Subcutaneous abdominal adipose tissue (tissue), 5 donors: Measurements from ENCODE around the gene ASTN2.

Experiments
- H3K27ac ChIP-seq: one replicate; pipeline ENCODE4 v1.7.0; 2013; ENCODE audit warnings: low read depth, mild to moderate bottlenecking, inconsistent platforms, low read length, moderate library complexity
- H3K27me3 ChIP-seq, 5 donors: one replicate each; pipeline ENCODE4 v1.7.0; 2013; ENCODE audit warnings: low read length in 5 of 5, inconsistent platforms in 1 of 5; ENCODE audit not compliant: control insufficient read depth in 5 of 5, insufficient read depth in 4 of 5
- H3K36me3 ChIP-seq, 5 donors: one replicate each; pipeline ENCODE4 v1.7.0; 2013; ENCODE audit warnings: low read length in 5 of 5; ENCODE audit not compliant: control insufficient read depth in 5 of 5, insufficient read depth in 5 of 5
- H3K4me1 ChIP-seq, 5 donors: one replicate each; pipeline ENCODE4 v1.7.0; 2013; ENCODE audit warnings: low read length in 5 of 5, mild to moderate bottlenecking in 3 of 5, moderate library complexity in 1 of 5; ENCODE audit not compliant: control insufficient read depth in 5 of 5, insufficient read depth in 5 of 5
- H3K4me3 ChIP-seq, 5 donors: one replicate each; pipeline ENCODE4 v1.7.0; 2013; ENCODE audit warnings: low read length in 5 of 5, low read depth in 1 of 5
- H3K9ac ChIP-seq, 5 donors: one replicate each; pipeline ENCODE4 v1.7.0; 2013; ENCODE audit warnings: low read length in 5 of 5, mild to moderate bottlenecking in 4 of 5, moderate library complexity in 3 of 5
- H3K9me3 ChIP-seq, 5 donors: one replicate each; pipeline ENCODE4 v1.7.0; 2013; ENCODE audit warnings: low read length in 5 of 5; ENCODE audit not compliant: control insufficient read depth in 5 of 5
- donor health status: healthy.
- donor health status: healthy.
- donor health status: healthy.
- donor health status: healthy.
- donor health status: healthy.

ASTN2 gene

DNA sequence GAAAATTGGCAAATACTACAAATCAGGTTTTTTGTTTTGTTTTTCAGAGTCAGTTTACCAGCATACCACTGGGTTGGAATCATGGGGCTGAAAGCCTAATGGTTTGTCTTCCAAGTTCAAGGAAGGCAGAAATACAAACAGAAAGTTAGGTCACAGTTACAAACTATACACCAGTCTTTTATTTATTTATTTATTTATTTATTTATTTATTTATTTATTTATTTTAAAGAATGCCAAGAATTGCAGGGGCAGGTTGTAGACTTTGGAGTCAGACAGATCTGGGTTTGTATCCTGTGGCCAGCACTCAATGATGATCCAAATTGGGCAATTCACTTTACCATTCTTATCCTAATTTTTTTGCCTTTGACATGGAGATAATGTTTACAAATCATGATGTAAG is 353.9 kb downstream of the ASTN2 start:
- Histone ChIP-seq H3K27ac (no peak overlapping the region), H3K9me3 (no peaks in the 10 kb centered on the region), H3K27me3 (no peaks in the 10 kb centered on the region), H3K9ac (no peak overlapping the region), H3K4me1 (no peaks in the 10 kb centered on the region), H3K4me3 (no peak overlapping the region), H3K36me3 (no peaks in the 10 kb centered on the region)

DNA sequence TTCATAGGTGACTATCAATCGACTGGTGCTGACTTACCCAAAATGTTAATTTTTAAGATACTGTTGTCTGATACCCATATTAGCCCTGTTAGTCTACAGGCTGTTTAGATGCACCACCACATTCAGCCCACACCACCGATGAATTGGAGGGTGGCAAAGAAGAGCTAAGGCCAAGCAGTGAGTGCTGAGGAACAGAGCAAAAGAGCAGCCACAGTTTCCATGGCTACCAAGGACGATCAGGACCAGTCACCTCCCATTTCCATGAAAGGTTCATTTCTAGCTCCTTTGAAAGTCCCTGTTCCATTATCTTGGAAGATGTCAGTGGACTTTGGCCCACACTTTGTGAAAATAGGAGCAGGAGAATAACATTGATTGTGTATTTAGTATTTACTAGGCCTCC is 364.9 kb downstream of the ASTN2 start:
- no peaks in the 10 kb centered on the region for H3K4me1 ChIP-seq
- no peak overlapping the region for H3K4me3 ChIP-seq
- no peaks in the 10 kb centered on the region for H3K27me3 ChIP-seq
- H3K27ac ChIP-seq, result no peak overlapping the region
- H3K36me3 ChIP-seq, result no peaks in the 10 kb centered on the region
- no peak overlapping the region for H3K9ac ChIP-seq
- no peaks in the 10 kb centered on the region for H3K9me3 ChIP-seq

GRCh38 chr9:117046666-117047327 is 368.1 kb downstream of the ASTN2 start:
- Histone ChIP-seq H3K27me3 (no peaks in the 10 kb centered on the region), H3K9ac (no peak overlapping the region)

DNA sequence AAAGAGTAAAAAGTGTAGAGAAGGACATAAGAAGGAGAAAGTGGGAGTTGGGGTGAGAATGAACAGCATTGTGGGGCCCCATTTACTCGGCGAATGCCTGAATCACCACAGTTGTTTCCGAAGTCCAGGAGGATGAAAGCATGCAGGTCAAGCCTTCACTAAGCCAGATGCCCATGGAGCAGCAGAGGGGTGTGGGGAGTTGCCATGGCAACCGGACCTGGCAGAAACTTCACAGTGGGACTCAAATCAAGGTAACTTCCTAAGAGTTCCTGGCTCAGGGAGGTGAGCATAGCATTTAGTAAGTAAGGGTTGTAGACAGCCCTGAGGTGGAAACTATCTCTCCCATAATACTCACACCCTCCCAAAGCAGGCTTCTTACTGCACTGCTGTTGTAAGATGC is 370.6 kb downstream of the ASTN2 start:
- Histone ChIP-seq H3K4me1 (no peaks in the 10 kb centered on the region), H3K9ac (no peak overlapping the region), H3K4me3 (no peak overlapping the region), H3K27ac (no peak overlapping the region), H3K9me3 (no peaks in the 10 kb centered on the region), H3K36me3 (no peaks in the 10 kb centered on the region), H3K27me3 (no peaks in the 10 kb centered on the region)

More at GRCh38 chr9:117046666-117047327, 368.1 kb downstream of the ASTN2 start:
- H3K36me3 ChIP-seq, result no peaks in the 10 kb centered on the region
- no peak overlapping the region for H3K27ac ChIP-seq
- H3K9me3 ChIP-seq, result no peaks in the 10 kb centered on the region
- H3K4me1 ChIP-seq, result no peaks in the 10 kb centered on the region
- H3K4me3 ChIP-seq, result no peak overlapping the region

DNA sequence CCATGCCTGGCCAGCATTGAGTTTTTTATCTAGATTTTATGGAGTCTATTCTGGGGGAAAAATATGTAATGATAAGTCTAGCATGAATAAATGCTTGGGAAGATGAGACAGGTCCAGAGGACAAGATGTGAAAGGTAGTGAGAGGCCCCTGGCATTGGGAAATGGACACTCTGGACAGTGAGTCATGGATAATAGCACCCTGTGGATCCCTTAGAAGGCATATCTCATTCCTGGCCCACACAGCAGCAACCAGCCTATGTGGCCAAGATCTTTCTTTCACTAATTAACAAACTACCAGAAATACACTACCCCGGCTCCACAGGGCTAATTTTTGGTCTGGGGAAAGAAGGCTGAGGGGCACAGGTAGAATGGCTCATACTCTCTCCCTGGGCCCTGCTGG is 371.7 kb downstream of the ASTN2 start:
- H3K27ac ChIP-seq, result no peak overlapping the region
- no peak overlapping the region for H3K9ac ChIP-seq
- H3K9me3 ChIP-seq, result no peaks in the 10 kb centered on the region
- H3K4me3 ChIP-seq, result no peak overlapping the region
- H3K36me3 ChIP-seq, result no peaks in the 10 kb centered on the region
- H3K4me1 ChIP-seq, result no peaks in the 10 kb centered on the region
- no peaks in the 10 kb centered on the region for H3K27me3 ChIP-seq

GRCh38 chr9:117035546-117035945 is 379.3 kb downstream of the ASTN2 start:
- Histone ChIP-seq H3K27ac (no peak overlapping the region), H3K9me3 (no peaks in the 10 kb centered on the region), H3K4me1 (no peaks in the 10 kb centered on the region), H3K36me3 (no peaks in the 10 kb centered on the region), H3K4me3 (no peak overlapping the region), H3K27me3 (no peaks in the 10 kb centered on the region), H3K9ac (no peak overlapping the region)

GRCh38 chr9:117034866-117035265 is 380.0 kb downstream of the ASTN2 start:
- no peaks in the 10 kb centered on the region for H3K27me3 ChIP-seq
- no peaks in the 10 kb centered on the region for H3K4me1 ChIP-seq
- H3K27ac ChIP-seq, result no peak overlapping the region
- no peaks in the 10 kb centered on the region for H3K9me3 ChIP-seq
- no peak overlapping the region for H3K4me3 ChIP-seq
- H3K36me3 ChIP-seq, result no peaks in the 10 kb centered on the region
- no peak overlapping the region for H3K9ac ChIP-seq

DNA sequence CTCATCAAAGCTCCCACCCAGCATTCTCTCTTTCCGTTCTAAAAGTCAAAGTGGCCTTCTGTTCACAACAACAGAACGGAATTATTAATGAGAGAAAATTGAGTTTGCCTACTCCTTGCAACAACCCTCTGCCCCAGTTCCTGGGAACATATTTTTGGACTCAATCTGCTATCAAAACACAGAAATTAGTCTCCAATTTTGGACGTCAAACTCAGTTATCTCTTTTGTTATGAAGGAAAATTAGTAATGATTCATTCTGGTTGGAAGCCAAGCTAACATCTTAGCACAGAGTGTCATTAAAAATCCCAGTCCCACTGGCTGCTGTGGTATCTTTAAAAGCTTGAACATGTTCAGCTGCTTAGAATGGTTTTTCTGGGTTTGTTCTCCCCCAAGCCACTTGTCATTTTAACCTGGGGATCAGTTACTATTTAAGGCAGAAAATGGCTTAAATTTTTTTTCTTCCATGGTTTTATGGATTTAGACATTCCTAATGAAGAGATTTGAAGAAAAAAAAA is 384.5 kb downstream of the ASTN2 start:
- H3K4me1 ChIP-seq, result no peaks in the 10 kb centered on the region
- no peak overlapping the region for H3K27ac ChIP-seq
- H3K36me3 ChIP-seq, result no peaks in the 10 kb centered on the region
- no peaks in the 10 kb centered on the region for H3K9me3 ChIP-seq
- no peak overlapping the region for H3K9ac ChIP-seq
- no peak overlapping the region for H3K4me3 ChIP-seq
- no peaks in the 10 kb centered on the region for H3K27me3 ChIP-seq

GRCh38 chr9:117029341-117029740 is 385.5 kb downstream of the ASTN2 start:
- Histone ChIP-seq H3K27ac (no peak overlapping the region), H3K4me3 (no peak overlapping the region), H3K4me1 (no peaks in the 10 kb centered on the region), H3K9ac (no peak overlapping the region), H3K9me3 (no peaks in the 10 kb centered on the region), H3K36me3 (no peaks in the 10 kb centered on the region), H3K27me3 (no peaks in the 10 kb centered on the region)

DNA sequence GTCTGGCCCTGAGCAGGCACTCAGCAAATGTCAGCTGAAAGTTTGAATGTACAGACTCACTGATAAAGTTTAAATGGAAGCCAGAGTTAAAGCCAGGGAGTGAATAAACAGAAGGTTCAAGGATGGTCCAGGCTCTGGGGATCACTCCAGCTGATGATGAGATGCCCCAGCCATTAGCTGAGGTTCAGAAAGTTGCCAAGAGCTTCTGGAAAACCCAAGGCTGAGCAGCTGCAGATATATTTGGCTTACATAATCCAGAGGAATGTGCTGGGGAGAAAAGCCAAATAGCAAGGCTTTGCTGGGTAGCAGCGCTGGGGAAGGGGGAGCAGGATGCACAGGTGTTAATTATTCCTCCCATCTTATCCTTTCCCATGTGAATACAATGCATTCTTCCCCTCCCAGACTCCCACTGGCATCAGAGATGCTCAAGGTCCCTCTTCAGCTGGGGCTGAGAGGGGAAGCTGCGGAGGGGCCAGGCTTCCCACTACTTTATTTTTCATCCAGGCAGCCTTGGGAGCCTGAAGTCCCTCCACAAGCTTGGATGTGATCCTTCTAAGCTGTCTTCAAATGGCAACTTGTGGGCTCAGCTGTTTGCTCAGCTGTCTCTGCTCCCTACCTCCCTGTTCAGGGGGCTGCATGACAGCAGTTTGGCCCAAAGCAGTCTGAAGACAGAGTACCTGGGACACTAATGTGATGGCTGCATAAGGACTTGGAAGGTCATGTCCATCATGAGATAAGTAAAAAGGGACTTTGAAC is 386.6 kb downstream of the ASTN2 start:
- Histone ChIP-seq H3K27ac (no peak overlapping the region), H3K9ac (no peak overlapping the region), H3K36me3 (no peaks in the 10 kb centered on the region), H3K4me3 (no peak overlapping the region), H3K27me3 (no peaks in the 10 kb centered on the region), H3K9me3 (no peaks in the 10 kb centered on the region), H3K4me1 (no peaks in the 10 kb centered on the region)
